Hair follicular keratinocyte (primary cell): ENCODE data around the gene C1orf56. TPM values are rescaled to one million over a fixed set of nuclear protein-coding genes. Genes with fewer than 3 reads are reported as not detected.

Source experiments
- total RNA-seq: library from RNA; depleted of rRNA; stranded (reverse); fragments of >200 nt; gene quantifications from 2 replicates; pipeline ENCODE4 v1.2.3, GENCODE V29; 2015

The C1orf56 gene, protein sequence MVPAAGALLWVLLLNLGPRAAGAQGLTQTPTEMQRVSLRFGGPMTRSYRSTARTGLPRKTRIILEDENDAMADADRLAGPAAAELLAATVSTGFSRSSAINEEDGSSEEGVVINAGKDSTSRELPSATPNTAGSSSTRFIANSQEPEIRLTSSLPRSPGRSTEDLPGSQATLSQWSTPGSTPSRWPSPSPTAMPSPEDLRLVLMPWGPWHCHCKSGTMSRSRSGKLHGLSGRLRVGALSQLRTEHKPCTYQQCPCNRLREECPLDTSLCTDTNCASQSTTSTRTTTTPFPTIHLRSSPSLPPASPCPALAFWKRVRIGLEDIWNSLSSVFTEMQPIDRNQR
- 0.94 and 1.7 TPM in 2 replicates for total RNA-seq

DNA sequence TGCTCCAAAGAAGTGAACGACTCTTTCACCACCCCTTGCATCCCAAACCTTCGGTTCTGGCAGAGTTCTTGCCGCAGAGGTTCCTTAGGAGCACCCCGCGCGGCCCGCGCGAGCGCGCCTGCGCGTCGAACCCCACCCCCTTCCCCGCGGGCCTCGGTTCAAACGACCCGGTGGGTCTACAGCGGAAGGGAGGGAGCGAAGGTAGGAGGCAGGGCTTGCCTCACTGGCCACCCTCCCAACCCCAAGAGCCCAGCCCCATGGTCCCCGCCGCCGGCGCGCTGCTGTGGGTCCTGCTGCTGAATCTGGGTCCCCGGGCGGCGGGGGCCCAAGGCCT, at the start of gene C1orf56:
C1orf56 (plus strand) TSS at position 161 of the 334 bp plus-strand sequence; CDS start at position 258, 97 bp downstream.

GRCh38 chr1:151006327-151007052, 41.1 kb upstream of the C1orf56 start, which contains the start of gene MINDY1:
Gene MINDY1, minus strand, starts transcription at chr1:151006902. Its CDS starts 4,285 bp downstream, at chr1:151002617.

DNA sequence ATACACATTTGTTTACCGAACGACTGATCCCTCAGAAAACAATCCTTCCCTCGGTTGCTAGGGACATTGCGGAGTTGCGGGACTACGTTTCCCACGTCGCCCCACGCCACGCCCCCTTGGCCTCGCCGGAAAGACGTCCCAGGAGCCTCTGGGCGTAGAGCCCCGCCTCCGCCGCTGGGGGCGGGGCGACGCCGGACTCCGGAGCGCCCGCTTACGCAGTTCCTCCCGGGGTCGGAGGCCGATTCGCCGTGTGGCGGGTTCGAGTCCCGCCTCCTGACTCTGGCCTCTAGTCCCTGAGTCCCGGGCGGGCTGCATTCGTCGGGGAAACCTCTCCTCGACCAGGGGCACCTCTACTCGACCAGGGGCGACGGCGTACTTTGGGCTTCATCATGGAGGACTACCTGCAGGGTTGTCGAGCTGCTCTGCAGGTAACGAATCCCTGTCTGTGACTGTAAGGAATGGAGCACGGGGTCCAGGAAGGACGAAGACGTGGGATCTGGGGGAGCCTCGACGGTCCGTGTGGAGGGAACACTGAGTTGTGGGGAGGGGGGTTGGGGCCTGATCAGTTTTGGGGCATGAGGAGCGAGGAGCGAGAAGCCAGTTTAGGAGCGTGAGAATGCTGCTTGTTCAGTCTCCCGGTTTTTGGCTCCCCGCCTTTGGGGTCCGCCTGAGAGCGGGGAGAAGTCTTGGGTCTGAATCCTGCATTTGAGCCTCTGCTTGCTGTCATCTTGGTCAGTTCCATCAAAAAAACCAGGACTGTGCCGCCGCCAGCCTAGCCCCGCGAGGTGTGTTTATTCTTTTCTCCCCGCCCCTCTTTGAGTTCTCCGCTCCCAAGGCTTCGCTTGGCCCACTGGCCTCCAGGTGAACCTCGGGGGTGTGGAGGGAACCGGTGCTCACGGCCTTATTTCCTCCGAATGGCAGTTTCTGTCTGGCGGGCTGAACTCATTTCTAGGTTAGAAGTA, 39.0 kb upstream of the C1orf56 start, which contains the start of gene PRUNE1:
PRUNE1 (plus strand) TSS at position 206 of the 962 bp plus-strand sequence; CDS start at position 390, 184 bp downstream.

GRCh38 chr1:151036356-151036755, 11.2 kb upstream of the C1orf56 start, which contains the start of gene BNIPL:
Gene BNIPL, plus strand, starts transcription at chr1:151036586. Its CDS starts 140 bp downstream, at chr1:151036726.

DNA sequence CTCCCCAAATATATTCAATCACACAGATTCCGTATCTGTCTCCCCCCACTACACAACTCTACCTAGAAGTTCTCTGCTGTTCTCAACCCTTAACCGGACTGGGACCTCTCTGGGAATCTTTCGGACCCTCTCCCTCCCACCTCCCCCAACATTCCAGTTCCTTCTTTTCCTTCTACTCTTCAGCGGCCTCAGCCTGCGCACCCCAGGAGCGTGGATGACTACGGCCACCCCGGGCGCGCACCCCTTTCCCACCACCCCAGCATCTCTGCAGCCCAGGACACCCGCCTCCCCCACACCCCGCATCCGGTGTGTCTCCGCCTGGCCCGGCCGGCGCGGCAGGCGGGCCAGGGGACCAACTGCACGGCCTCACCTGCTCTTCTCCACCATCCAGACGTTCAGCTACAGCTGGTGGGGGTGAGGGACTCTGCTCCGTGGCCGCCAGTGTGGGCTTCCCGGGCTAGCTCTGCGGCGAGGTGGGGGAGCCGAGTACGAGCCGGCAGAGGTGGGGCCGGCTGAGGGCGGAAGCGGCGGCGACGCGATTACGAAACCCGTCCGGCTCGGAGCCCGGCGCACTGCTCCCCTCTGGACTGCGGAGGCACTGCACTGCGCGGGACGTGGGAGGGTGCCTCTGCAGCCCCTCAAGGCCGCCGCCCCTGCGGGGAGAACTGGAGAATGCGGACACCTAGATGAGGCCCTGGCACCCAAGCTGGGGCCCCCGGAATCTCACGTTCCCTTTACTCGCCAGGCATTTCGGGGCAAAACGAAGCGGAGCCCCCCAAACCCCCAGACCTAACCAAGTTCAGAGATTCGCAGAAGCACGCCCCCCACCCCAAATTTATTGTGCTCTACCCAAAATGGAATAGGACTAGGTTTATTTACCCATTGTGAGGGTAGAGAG, 11.8 kb downstream of the C1orf56 start, which contains the start of gene CDC42SE1:
CDC42SE1 (minus strand) TSS at position 514 of the 898 bp plus-strand sequence. CDS start 3,892 bp downstream, outside the sequence.

DNA sequence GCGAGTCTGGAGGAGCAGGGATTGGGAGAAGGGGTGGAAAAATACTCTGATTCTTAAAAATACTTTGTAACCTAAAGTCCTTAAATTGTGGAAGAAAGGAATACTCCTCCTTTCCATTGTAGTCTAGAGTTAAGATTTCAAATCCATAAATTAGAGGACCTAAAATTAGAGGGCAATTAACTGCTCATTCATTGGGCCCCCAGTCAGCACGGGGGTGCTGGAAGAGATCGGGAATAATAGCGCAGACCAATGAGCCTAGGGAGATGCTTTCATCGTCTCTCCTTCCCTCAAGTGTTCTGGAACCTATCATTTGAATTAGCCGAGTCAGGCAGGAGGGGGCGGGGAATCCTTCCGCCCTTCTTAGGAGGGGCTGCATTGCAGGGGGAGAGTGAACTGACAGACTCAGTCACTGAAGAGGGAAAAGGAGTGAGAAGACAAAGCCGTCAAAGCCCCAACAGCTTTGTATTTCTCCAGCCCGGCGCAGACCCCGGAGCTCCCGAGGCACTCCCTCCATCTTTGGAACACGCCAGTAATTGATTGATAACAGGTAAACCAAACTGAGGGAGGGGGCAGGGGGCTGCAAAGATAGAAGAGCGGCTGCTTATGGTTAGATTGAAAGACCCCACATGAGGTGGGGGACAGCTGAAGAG, 12.6 kb downstream of the C1orf56 start, which contains the start of gene MLLT11:
MLLT11 (plus strand) TSS at position 391 of the 650 bp plus-strand sequence. CDS start 6,828 bp downstream, outside the sequence.

GRCh38 chr1:151070474-151071276, 23.1 kb downstream of the C1orf56 start, which contains the start of gene GABPB2:
Gene GABPB2, plus strand, starts transcription at chr1:151070761. Its CDS starts 17,429 bp downstream, at chr1:151088190.

Other genes starting within 250 kb of the C1orf56 start
- 72.9 and 111 TPM in 2 replicates for gene CTSK, start 239.5 kb upstream of the C1orf56 start, total RNA-seq
- 16.7 and 19.4 TPM in 2 replicates for gene ARNT, start 171.2 kb upstream of the C1orf56 start, total RNA-seq
- not detected in 2 replicates for gene CTXND2, start 160.6 kb upstream of the C1orf56 start, total RNA-seq
- gene SETDB1, start 121.4 kb upstream of the C1orf56 start, total RNA-seq: 18.8 and 28.3 TPM in 2 replicates
- 111 and 112 TPM in 2 replicates for gene CERS2, start 72.9 kb upstream of the C1orf56 start, total RNA-seq
- gene ANXA9, start 65.5 kb upstream of the C1orf56 start, total RNA-seq: 0.31 and 0.61 TPM in 2 replicates
- gene MINDY1, start 40.8 kb upstream of the C1orf56 start, total RNA-seq: 8.8 and 12.7 TPM in 2 replicates
- 11.5 and 18.2 TPM in 2 replicates for gene PRUNE1, start 39.3 kb upstream of the C1orf56 start, total RNA-seq
- gene BNIPL, start 11.2 kb upstream of the C1orf56 start, total RNA-seq: 1.2 and 7.6 TPM in 2 replicates
- 87.9 and 97.3 TPM in 2 replicates for gene CDC42SE1, start 11.9 kb downstream of the C1orf56 start, total RNA-seq
- gene MLLT11, start 12.6 kb downstream of the C1orf56 start, total RNA-seq: 9.3 and 9.6 TPM in 2 replicates
- gene GABPB2, start 23.0 kb downstream of the C1orf56 start, total RNA-seq: 7.7 and 9.2 TPM in 2 replicates
- gene SEMA6C, start 98.9 kb downstream of the C1orf56 start, total RNA-seq: 0.47 and 0.84 TPM in 2 replicates
- not detected in 2 replicates for gene TNFAIP8L2, start 108.9 kb downstream of the C1orf56 start, total RNA-seq
- gene LYSMD1, start 118.2 kb downstream of the C1orf56 start, total RNA-seq: 6.0 and 6.5 TPM in 2 replicates
- 23.0 and 39.4 TPM in 2 replicates for gene SCNM1, start 118.4 kb downstream of the C1orf56 start, total RNA-seq
- gene TMOD4, start 128.2 kb downstream of the C1orf56 start, total RNA-seq: 1.2 TPM in 1 of 2 replicates, not detected in the other
- gene VPS72, start 142.4 kb downstream of the C1orf56 start, total RNA-seq: 43.2 and 55.1 TPM in 2 replicates
- 40.2 and 48.3 TPM in 2 replicates for gene PIP5K1A, start 150.8 kb downstream of the C1orf56 start, total RNA-seq
- 121 and 161 TPM in 2 replicates for gene PSMD4, start 207.0 kb downstream of the C1orf56 start, total RNA-seq
- gene ZNF687, start 234.5 kb downstream of the C1orf56 start, total RNA-seq: 13.3 and 14.2 TPM in 2 replicates